ENCODE results near the gene PLCL1. TPM values are rescaled to one million over a fixed set of nuclear protein-coding genes. Genes with fewer than 3 reads are reported as not detected.

The PLCL1 gene
- total RNA-seq, 6 donors from 2014 or later = 5.3 to 17.0 (median 8.1) TPM

DNA sequence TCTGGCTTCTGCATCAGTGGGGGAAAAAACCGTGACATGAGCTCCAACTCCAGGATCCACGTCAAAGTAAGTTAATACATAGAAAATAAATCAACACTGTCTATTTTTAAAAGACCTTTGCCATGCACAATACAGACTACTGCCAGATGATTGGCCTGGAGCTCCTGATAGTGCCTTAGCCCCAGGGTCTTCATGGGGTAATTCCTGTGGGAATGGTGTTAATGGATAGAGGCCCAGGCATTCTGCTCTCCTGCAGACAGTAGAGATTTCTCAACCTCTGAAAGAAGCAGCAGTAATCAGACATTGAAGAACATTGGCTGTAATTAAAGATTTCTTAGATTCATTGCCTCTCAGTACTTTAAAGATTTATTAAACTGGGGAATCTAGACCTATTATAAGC is 4.3 kb upstream of the PLCL1 start:
- no peaks in the 10 kb centered on the region for H3K36me3 ChIP-seq
- WGBS, 2 donors = 88 to 92% methylated on average over 2 of the region's 2 CpGs
- H3K4me3 ChIP-seq = no peak overlapping the region
- no peak for DNase-seq
- ATAC-seq (ENCODE audit: low FRiP score in 2 of 2) = no peak
- H3K27ac ChIP-seq = no peak overlapping the region
- H3K4me1 ChIP-seq = peaks cover 4 to 9% (median 7%) of the 10 kb centered on the region in 4 donors
- no peaks in the 10 kb centered on the region for H3K27me3 ChIP-seq
- H3K9me3 ChIP-seq = no peaks in the 10 kb centered on the region
- no peak for TF ChIP-seq POLR2A (IDR thresholded peaks at IDR 0.05)
- TF ChIP-seq POLR2AphosphoS5 (IDR thresholded peaks at IDR 0.05) = no peak
- TF ChIP-seq EP300 (IDR thresholded peaks at IDR 0.05) = no peak
- TF ChIP-seq, protein P1, sequence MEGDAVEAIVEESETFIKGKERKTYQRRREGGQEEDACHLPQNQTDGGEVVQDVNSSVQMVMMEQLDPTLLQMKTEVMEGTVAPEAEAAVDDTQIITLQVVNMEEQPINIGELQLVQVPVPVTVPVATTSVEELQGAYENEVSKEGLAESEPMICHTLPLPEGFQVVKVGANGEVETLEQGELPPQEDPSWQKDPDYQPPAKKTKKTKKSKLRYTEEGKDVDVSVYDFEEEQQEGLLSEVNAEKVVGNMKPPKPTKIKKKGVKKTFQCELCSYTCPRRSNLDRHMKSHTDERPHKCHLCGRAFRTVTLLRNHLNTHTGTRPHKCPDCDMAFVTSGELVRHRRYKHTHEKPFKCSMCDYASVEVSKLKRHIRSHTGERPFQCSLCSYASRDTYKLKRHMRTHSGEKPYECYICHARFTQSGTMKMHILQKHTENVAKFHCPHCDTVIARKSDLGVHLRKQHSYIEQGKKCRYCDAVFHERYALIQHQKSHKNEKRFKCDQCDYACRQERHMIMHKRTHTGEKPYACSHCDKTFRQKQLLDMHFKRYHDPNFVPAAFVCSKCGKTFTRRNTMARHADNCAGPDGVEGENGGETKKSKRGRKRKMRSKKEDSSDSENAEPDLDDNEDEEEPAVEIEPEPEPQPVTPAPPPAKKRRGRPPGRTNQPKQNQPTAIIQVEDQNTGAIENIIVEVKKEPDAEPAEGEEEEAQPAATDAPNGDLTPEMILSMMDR (IDR thresholded peaks at IDR 0.05) = no peak

DNA sequence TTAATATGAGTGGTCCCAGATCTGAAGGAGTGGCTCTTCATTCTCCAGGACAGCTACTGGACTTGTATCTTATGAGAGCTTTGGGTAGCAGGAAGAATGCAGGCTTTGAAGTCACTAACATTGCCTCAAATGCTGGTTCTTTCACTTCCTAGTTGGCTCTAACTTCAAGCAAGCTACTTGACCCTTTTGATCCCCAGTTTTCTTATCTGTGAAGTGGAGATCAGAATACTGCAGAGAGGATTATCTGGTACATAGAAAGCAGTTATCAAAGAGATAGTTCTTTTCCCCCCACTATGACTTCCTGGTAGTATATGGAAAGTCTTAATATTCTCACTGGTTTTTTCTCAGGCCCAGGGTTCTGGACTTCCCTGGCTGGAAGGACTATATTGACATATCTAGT is 3.4 kb upstream of the PLCL1 start:
- H3K4me3 ChIP-seq = no peak overlapping the region
- H3K9me3 ChIP-seq = no peaks in the 10 kb centered on the region
- H3K27ac ChIP-seq = no peak overlapping the region
- ATAC-seq (ENCODE audit: low FRiP score in 2 of 2) (no peak), DNase-seq (no peak)
- H3K4me1 ChIP-seq = peaks cover 6 to 18% (median 13%) of the 10 kb centered on the region in 4 donors
- TF ChIP-seq EP300 (IDR thresholded peaks at IDR 0.05) (no peak), POLR2A (IDR thresholded peaks at IDR 0.05) (no peak), POLR2AphosphoS5 (IDR thresholded peaks at IDR 0.05) (no peak)
- TF ChIP-seq, protein P1 (IDR thresholded peaks at IDR 0.05) = no peak
- no peaks in the 10 kb centered on the region for H3K36me3 ChIP-seq
- no peaks in the 10 kb centered on the region for H3K27me3 ChIP-seq

DNA sequence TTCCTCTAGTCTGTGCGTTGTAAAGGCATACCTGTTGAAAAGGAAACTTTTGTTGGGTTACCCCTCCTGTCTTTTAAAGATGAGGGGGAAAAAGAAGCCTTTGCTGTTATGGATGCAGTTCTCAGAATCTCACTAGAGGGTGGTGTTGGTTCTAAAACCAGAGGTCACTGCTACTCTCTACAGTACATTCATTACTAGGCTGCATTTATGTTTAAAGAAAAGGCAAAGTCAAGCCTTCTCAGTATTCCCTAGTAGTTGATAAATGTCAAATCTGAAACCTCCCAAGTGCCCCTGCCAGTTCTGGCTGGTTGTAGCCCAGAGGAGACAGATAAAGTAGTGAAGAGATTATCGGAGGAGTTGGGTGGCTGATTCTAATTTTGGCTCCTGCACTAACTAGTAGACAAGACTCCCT is 1.4 kb upstream of the PLCL1 start:
- H3K9me3 ChIP-seq = no peaks in the 10 kb centered on the region
- 14 to 21% methylated on average over 2 of the region's 2 CpGs for WGBS, 2 donors
- ATAC-seq (ENCODE audit: low FRiP score in 2 of 2) = peak; percentile 73 to 74

DNA sequence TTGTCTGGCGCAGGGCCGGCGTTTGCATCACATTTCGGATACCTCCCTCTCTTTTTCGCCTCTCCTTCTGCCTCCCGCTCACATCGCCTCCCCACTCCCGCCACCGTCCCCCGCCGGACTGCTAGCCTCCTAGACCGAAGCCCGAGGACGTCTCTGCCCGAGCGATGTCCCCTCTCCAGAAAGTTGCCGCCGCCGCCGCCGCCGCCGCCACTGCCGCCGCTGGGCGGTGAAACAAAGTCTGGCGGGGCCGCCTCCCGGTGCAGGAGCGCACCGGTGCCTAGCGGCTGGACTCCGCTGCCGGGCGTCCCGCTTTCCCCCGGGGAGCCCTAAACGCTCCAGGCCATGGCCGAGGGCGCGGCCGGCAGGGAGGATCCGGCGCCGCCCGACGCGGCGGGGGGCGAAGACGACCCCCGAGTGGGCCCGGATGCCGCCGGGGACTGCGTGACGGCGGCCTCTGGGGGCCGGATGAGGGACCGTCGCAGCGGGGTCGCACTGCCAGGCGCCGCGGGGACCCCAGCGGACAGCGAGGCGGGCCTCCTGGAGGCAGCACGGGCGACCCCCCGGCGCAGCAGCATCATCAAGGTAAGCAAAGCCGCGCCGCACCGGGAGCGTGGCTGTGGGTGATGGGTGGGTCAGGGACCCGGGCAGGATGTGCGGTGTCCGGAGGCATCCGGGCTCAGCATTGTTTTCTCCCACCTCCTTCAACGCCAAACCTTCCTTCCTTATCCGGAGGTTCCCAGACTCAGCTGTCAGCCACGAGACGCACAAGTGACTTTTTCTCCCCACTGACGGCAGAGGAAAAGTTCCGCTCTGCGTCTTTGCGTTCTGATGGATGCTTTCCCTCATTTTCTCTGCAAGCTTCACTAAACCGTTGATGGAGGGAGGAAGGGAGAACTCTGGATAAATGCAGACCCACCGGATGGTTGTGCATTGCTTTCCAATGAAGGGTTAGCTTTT is 643 bp downstream of the PLCL1 start:
- Histone ChIP-seq H3K9me3 (no peaks in the 10 kb centered on the region), H3K27ac (peak overlapping the region; percentile 68 to 86 (median 76)), H3K4me1 (peaks cover 6 to 22% (median 16%) of the 10 kb centered on the region in 4 donors), H3K27me3 (no peaks in the 10 kb centered on the region), H3K36me3 (no peaks in the 10 kb centered on the region), H3K4me3 (peak overlapping the region; percentile 82 to 92 (median 87))
- TF ChIP-seq EP300 (IDR thresholded peaks at IDR 0.05) = no peak
- TF ChIP-seq, protein P1 (IDR thresholded peaks at IDR 0.05) = peak in 3 of 6 experiments; percentile 6 to 24 (median 23)
- ATAC-seq (ENCODE audit: low FRiP score in 2 of 2) (peak in 1 of 2 donors; percentile 58), DNase-seq (peak; percentile 36 to 87)
- WGBS, 2 donors = 1% methylated on average over 42 to 56 of the region's 92 CpGs

More for the DNA sequence above, 1.4 kb upstream of the PLCL1 start:
- Histone ChIP-seq H3K4me3 (no peak overlapping the region), H3K27ac (no peak overlapping the region), H3K4me1 (peaks cover 6 to 22% (median 16%) of the 10 kb centered on the region in 4 donors), H3K27me3 (no peaks in the 10 kb centered on the region), H3K36me3 (no peaks in the 10 kb centered on the region)
- no peak for DNase-seq
- TF ChIP-seq, protein P1 (IDR thresholded peaks at IDR 0.05) = peak; percentile 48 to 77 (median 70)
- TF ChIP-seq POLR2A (IDR thresholded peaks at IDR 0.05) = no peak
